ENCODE results near the gene SLC2A10.

The SLC2A10 gene

DNA sequence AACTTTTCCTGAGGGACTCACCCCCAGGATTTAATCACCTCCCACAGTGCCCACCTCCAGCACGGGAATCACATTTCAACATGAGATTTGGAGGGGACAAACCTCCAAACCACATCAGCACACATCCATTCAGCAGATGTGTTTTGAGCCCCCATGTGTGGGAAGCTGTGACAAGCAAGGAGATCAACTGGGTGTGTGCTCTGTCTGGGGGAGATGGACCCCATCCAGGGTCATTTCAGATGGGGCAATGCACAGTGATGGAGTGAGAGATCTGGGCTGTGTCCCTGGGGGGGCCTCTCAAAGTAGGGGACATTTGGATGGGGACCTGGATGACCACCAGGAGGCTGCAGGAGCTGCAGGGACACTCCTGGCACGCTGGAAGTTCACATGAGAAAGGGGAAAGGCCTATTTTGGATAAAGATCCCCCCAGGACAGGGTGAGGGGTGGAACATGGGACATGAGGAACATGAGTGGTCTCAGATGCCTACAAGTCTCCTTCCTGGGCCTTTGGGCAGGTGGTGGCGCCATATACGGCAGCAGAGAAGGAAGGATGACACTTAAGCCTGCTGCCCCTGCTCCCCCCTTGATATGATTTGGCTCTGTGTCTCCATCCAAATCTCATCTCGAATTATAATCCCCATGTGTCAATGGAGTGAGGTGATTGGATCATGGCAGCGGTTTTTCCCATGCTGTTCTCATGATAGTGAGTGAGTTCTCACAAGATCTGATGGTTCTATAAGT, 49.6 kb downstream of the SLC2A10 start:
- no peak overlapping the region for H3K4me3 ChIP-seq (ENCODE audit: low read depth, low read length)
- no peak for TF ChIP-seq CTCF (IDR thresholded peaks at IDR 0.05; ENCODE audit: low read depth, low read length, missing control alignments)
- no peak for DNase-seq (ENCODE audit: low read depth)
- in situ Hi-C loops (cut with HindIII; ENCODE audit: low sequenced_read_pairs) = no loop called here

- TF ChIP-seq CTCF (IDR thresholded peaks at IDR 0.05; ENCODE audit: low read depth, low read length, missing control alignments) = no peak
- in situ Hi-C loops (cut with HindIII; ENCODE audit: low sequenced_read_pairs) = no loop called here
- DNase-seq (ENCODE audit: low read depth) = no peak
- no peak overlapping the region for H3K4me3 ChIP-seq (ENCODE audit: low read depth, low read length)
These were observed 52.1 kb downstream of the SLC2A10 start for GRCh38 chr20:46761566-46761965.

- no peak overlapping the region for H3K4me3 ChIP-seq (ENCODE audit: low read depth, low read length)
- DNase-seq (ENCODE audit: low read depth) = no peak
- in situ Hi-C loops (cut with HindIII; ENCODE audit: low sequenced_read_pairs) = no loop called here
- TF ChIP-seq CTCF (IDR thresholded peaks at IDR 0.05; ENCODE audit: low read depth, low read length, missing control alignments) = no peak
These were observed 54.6 kb downstream of the SLC2A10 start for GRCh38 chr20:46764068-46764467.

DNA sequence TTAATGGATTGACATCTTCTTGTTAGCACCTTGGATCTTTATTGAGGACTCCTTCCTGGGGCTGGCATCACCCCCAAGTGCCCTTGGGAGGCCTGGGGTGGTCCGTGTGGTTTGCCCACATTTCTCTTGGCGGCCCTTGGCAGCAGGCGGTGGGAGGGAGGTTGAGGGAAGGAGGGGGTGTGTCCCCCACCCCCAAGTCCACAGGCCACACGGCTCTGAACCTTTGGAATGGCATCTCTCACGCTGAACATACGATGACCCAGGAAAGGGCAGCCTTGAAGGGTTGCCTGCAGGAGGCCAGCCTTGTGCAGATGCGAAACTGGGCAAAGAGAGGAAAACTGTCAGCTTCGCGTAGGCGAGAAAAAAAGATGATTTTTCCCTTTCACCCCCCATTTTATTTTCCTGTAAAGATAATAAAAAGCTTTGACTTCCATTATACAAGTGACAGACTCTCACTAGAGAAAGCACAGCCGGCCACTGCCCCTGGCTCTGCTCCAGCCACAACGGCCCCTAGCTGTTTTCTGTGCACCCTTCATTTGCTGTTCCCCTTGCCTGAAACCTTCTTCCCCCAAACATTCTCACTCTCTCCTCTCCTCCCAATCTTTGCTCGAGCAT, 56.2 kb downstream of the SLC2A10 start:
- DNase-seq (ENCODE audit: low read depth) = no peak
- in situ Hi-C loops (cut with HindIII; ENCODE audit: low sequenced_read_pairs) = no loop called here
- TF ChIP-seq CTCF (IDR thresholded peaks at IDR 0.05; ENCODE audit: low read depth, low read length, missing control alignments) = no peak
- no peak overlapping the region for H3K4me3 ChIP-seq (ENCODE audit: low read depth, low read length)

DNA sequence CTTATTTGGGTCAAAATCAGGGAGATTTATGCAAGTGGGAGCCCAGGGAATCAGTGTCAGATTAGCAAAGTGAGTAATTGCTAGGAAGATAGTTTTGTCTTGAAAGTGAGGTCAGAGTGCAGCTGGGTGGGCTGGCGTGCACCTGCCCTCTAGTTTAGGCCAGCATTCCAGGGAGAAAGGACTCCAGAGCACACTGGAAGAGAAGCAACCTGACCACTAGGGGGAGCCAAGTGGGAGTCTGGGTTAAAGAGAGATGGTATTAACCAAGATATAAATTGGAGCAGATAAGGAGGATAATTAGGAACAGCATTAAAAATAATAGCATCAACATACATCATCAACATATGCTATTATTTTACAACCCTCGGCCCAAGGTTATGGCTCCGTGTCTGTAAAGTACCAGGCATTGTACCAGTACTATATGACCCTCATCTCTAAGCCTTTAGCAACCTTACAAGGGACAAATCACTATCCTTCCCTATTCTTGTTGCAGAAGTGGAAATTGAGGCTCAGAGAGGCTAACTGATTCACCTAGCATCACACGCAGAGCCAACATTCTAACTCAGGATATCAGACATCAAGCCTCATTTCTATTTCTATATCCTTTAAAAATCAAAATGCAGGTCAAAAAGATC, 57.8 kb downstream of the SLC2A10 start:
- H3K4me3 ChIP-seq (ENCODE audit: low read depth, low read length) = no peak overlapping the region
- in situ Hi-C loops (cut with HindIII; ENCODE audit: low sequenced_read_pairs) = no loop called here
- peak; percentile 63 for TF ChIP-seq CTCF (IDR thresholded peaks at IDR 0.05; ENCODE audit: low read depth, low read length, missing control alignments)
- no peak for DNase-seq (ENCODE audit: low read depth)

DNA sequence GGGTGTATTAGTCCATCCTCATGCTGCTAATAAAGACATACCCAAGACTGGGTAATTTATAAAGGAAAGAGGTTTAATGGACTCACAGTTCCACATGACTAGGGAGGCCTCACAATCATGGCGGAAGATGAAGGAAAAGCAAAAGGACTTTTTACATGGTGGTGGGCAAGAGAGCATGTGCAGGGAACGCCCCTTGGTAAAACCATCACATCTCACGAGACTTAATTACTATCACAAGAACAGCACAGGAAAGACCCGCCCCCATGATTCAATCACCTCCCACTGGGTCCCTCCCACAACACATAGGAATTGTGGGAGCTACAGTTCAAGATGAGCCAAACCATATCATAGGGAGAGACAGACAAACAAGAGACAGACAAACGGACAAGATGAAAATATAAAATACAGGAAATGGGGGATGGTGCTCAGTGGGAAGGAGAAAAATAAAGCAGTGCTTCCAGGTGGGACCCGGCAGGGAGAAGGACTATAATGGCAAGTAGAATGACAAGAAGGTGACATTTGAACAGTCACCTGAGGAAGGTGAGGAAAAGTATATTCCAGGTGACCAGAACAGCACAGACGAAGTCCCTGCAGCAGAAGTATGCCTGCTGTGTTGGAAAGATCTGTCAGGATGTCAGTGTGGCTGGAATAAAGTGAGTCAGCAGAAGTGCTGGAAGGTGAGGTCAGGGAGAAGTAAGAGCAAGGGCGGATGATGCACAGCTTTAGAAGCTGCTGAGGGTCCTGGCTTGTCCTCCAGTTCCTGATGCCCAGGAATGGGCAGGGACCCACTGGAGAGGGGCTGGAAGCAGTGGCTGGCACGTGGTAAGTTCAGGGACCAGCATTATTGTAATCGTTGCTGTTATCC, 61.1 kb downstream of the SLC2A10 start:
- no peak overlapping the region for H3K4me3 ChIP-seq (ENCODE audit: low read depth, low read length)
- DNase-seq (ENCODE audit: low read depth) = no peak
- TF ChIP-seq CTCF (IDR thresholded peaks at IDR 0.05; ENCODE audit: low read depth, low read length, missing control alignments) = no peak
- in situ Hi-C loops (cut with HindIII; ENCODE audit: low sequenced_read_pairs) = no loop called here

Measured in astrocyte of the cerebellum (primary cell).